Measurements from ENCODE around the gene ACOX1. TPM values are rescaled to one million over a fixed set of nuclear protein-coding genes. Genes with fewer than 3 reads are reported as not detected.

ACOX1 gene
- total RNA-seq, 1 donor from 2014 or later: 9.7 TPM

- no peak overlapping the region for H2AFZ ChIP-seq (replicated peaks)
- Mint-ChIP-seq H3K4me1 (no peaks in the 10 kb centered on the region), H3K4me3 (no peak overlapping the region), H3K27ac (no peak overlapping the region), H3K36me3 (peaks cover 2% of the 10 kb centered on the region), H3K9me3 (no peaks in the 10 kb centered on the region), H3K27me3 (ENCODE audit: insufficient read depth, low read depth) (peaks cover 4% of the 10 kb centered on the region)
- no peaks in the 10 kb centered on the region for H3K27me3 ChIP-seq
- H3K36me3 ChIP-seq: no peaks in the 10 kb centered on the region
- H3K9me3 ChIP-seq (ENCODE audit: low read depth): no peaks in the 10 kb centered on the region
- no peak overlapping the region for H3K27ac ChIP-seq
- no peaks in the 10 kb centered on the region for H3K4me1 ChIP-seq
- no peak overlapping the region for H3K4me2 ChIP-seq
- TF ChIP-seq EZH2 (IDR thresholded peaks at IDR 0.05) (no peak), EZH2phosphoT487 (IDR thresholded peaks at IDR 0.05) (no peak)
- TF ChIP-seq, protein P1, sequence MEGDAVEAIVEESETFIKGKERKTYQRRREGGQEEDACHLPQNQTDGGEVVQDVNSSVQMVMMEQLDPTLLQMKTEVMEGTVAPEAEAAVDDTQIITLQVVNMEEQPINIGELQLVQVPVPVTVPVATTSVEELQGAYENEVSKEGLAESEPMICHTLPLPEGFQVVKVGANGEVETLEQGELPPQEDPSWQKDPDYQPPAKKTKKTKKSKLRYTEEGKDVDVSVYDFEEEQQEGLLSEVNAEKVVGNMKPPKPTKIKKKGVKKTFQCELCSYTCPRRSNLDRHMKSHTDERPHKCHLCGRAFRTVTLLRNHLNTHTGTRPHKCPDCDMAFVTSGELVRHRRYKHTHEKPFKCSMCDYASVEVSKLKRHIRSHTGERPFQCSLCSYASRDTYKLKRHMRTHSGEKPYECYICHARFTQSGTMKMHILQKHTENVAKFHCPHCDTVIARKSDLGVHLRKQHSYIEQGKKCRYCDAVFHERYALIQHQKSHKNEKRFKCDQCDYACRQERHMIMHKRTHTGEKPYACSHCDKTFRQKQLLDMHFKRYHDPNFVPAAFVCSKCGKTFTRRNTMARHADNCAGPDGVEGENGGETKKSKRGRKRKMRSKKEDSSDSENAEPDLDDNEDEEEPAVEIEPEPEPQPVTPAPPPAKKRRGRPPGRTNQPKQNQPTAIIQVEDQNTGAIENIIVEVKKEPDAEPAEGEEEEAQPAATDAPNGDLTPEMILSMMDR (IDR thresholded peaks at IDR 0.05): no peak
- DNase-seq (ENCODE audit: low spot score): no peak
- no peak overlapping the region for H3K4me3 ChIP-seq
- no peaks in the 10 kb centered on the region for H3K79me2 ChIP-seq (ENCODE audit: low read depth)
- H4K20me1 ChIP-seq (ENCODE audit: low read depth): no peaks in the 10 kb centered on the region
- H3F3A ChIP-seq (ENCODE audit: low read depth): peaks cover 21% of the 10 kb centered on the region
- no peak overlapping the region for H3K9ac ChIP-seq
Observed at GRCh38 chr17:75909812-75910274, 69.1 kb downstream of the ACOX1 start.

DNA sequence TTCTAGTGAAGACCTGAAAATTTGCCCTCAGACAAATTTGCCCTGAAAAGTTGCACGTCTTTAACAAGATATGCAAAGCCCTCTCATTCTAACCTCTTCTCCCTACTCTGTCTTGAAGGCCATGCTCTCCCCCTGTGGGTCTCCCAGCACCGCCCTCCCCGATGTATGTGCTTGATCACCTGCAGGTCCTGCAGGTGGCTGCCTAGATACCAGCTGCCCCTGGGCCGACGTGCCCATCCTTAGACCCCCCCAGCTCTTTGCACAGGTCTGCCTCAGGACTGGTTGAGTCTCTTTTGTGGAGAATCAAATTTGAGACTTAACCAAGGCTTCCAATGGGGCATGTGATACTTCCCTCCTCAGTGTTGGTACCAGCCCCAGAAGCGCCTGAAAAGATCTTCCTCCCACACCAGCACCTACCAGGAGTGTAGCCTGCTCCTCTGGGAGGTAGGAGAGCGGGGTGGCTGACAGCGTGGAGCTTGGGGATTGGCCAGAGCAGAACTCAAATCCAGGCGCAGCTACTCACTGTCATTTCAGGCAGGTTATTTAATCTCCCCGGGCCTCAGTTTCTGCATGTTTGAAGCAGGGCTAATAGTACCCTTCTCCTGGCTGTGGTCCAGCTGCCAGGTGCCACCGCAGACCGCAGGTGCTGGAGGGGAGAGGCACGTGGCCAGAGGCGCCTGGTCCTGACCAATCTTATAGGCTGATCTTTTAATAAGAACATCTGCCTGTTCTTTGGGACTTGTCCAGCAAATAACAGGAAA, 69.7 kb downstream of the ACOX1 start:
- Histone ChIP-seq H3K9me3 (ENCODE audit: low read depth) (no peaks in the 10 kb centered on the region), H3K36me3 (no peaks in the 10 kb centered on the region), H3K4me3 (no peak overlapping the region), H3K27me3 (no peaks in the 10 kb centered on the region), H3K4me1 (no peaks in the 10 kb centered on the region), H3K79me2 (ENCODE audit: low read depth) (peaks cover 3% of the 10 kb centered on the region), H3K4me2 (no peak overlapping the region), H3K9ac (no peak overlapping the region), H3K27ac (no peak overlapping the region), H2AFZ (replicated peaks) (no peak overlapping the region), H3F3A (ENCODE audit: low read depth) (peaks cover 26% of the 10 kb centered on the region), H4K20me1 (ENCODE audit: low read depth) (no peaks in the 10 kb centered on the region)
- DNase-seq (ENCODE audit: low spot score): no peak
- TF ChIP-seq, protein P1 (IDR thresholded peaks at IDR 0.05): no peak
- no peak for TF ChIP-seq EZH2 (IDR thresholded peaks at IDR 0.05)
- TF ChIP-seq EZH2phosphoT487 (IDR thresholded peaks at IDR 0.05): no peak
- Mint-ChIP-seq H3K9me3 (no peaks in the 10 kb centered on the region), H3K27me3 (ENCODE audit: insufficient read depth, low read depth) (peaks cover 4% of the 10 kb centered on the region), H3K4me1 (no peaks in the 10 kb centered on the region), H3K4me3 (peak overlapping the region; percentile 74), H3K27ac (no peak overlapping the region), H3K36me3 (peaks cover 2% of the 10 kb centered on the region)

- peak overlapping the region; percentile 62 for H3K4me3 Mint-ChIP-seq
- H3K27ac Mint-ChIP-seq: no peak overlapping the region
- Histone ChIP-seq H4K20me1 (ENCODE audit: low read depth) (no peaks in the 10 kb centered on the region), H3K27me3 (no peaks in the 10 kb centered on the region), H3K4me1 (peaks cover 8% of the 10 kb centered on the region), H3K79me2 (ENCODE audit: low read depth) (peaks cover 13% of the 10 kb centered on the region), H3K36me3 (no peaks in the 10 kb centered on the region), H3K4me2 (no peak overlapping the region), H2AFZ (replicated peaks) (no peak overlapping the region), H3K27ac (no peak overlapping the region), H3K9me3 (ENCODE audit: low read depth) (no peaks in the 10 kb centered on the region), H3K4me3 (no peak overlapping the region), H3K9ac (no peak overlapping the region), H3F3A (ENCODE audit: low read depth) (peaks cover 30% of the 10 kb centered on the region)
- DNase-seq (ENCODE audit: low spot score): no peak
- no peaks in the 10 kb centered on the region for H3K9me3 Mint-ChIP-seq
- H3K4me1 Mint-ChIP-seq: peaks cover 3% of the 10 kb centered on the region
- TF ChIP-seq EZH2phosphoT487 (IDR thresholded peaks at IDR 0.05) (no peak), EZH2 (IDR thresholded peaks at IDR 0.05) (no peak)
- TF ChIP-seq, protein P1 (IDR thresholded peaks at IDR 0.05): no peak
- H3K27me3 Mint-ChIP-seq (ENCODE audit: insufficient read depth, low read depth): peaks cover 3% of the 10 kb centered on the region
- peaks cover 2% of the 10 kb centered on the region for H3K36me3 Mint-ChIP-seq
Observed at GRCh38 chr17:75908201-75908600, 70.8 kb downstream of the ACOX1 start.
